GM12878 (cell line): Measurements from ENCODE around the gene ARCN1.

Source experiments
- EP300 ChIP-seq, 2 experiments: fragments of 150-350 bp in 1 of 2; IDR thresholded peaks; 2 replicates each; pipeline ENCODE4 v1.6.1; 2011 to 2012; ENCODE audit warnings: low read depth in 2 of 2, low read length in 2 of 2, borderline replicate concordance in 1 of 2, improper control_type of control experiment in 1 of 2, inconsistent platforms in 1 of 2; ENCODE audit not compliant: control insufficient read depth in 1 of 2
- KDM1A ChIP-seq: fragments of 200-600 bp; sonication (generic); IDR thresholded peaks from 2 replicates; pipeline ENCODE4 v1.6.1; 2016; ENCODE audit warnings: borderline replicate concordance
- POLR2AphosphoS5 ChIP-seq: IDR thresholded peaks from 2 replicates; pipeline ENCODE4 v1.6.1; 2011; ENCODE audit warnings: mild to moderate bottlenecking, low read length, inconsistent platforms
- SIN3A ChIP-seq: IDR thresholded peaks from 2 replicates; pipeline ENCODE4 v1.6.1; 2012; ENCODE audit warnings: low read depth, low read length, improper control_type of control experiment
- SRF ChIP-seq, 2 experiments: IDR thresholded peaks; 2 replicates each; pipeline ENCODE4 v1.6.1; 2011; ENCODE audit warnings: low read depth in 2 of 2, low read length in 2 of 2, mild to moderate bottlenecking in 1 of 2, moderate library complexity in 1 of 2
- TAF1 ChIP-seq: IDR thresholded peaks from 2 replicates; pipeline ENCODE4 v1.6.1; 2011; ENCODE audit warnings: mild to moderate bottlenecking, low read depth, low read length, borderline replicate concordance
- TF ChIP-seq, protein P1 (sequence below), 3 experiments: IDR thresholded peaks in 2 of 3; conservative IDR thresholded peaks in 1 of 3; 2 replicates each; pipeline ENCODE4 v1.5.1; 2011; ENCODE audit warnings: low read depth in 3 of 3, low read length in 3 of 3, mild to moderate bottlenecking in 3 of 3, control low read depth in 2 of 3, moderate library complexity in 2 of 3, inconsistent platforms in 1 of 3, mixed read lengths in 1 of 3; ENCODE audit not compliant: control insufficient read depth in 2 of 3, insufficient read depth in 1 of 3; ENCODE audit errors: extremely low read depth in 1 of 3

DNA sequence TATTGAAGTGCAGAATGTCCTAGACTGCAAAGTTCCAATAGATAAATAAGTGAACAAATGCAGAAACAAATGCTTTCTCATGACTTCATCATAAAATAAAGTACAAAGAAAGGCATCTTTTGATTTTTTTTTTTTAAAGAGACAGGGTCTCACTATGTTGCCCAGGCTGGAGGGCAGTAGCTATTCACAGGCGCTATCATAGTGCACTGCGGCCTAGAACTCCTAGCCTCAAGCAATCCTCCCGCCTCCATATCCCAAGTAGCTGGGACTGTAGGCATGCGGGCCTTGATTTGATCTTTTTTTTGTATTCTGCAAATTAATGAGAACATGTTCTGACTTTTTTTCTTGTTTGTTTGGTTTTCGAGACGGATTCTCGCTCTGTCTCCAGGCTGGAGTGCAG, 2.4 kb downstream of the ARCN1 start:
- TF ChIP-seq SRF (IDR thresholded peaks at IDR 0.05; ENCODE audit: low read depth in 2 of 2, low read length in 2 of 2) (no peak), EP300 (IDR thresholded peaks at IDR 0.05; ENCODE audit: borderline replicate concordance in 1 of 2, control insufficient read depth in 1 of 2, low read depth in 2 of 2, low read length in 2 of 2) (no peak), POLR2AphosphoS5 (no peak; the same call in 1 of the 2 replicates), KDM1A (no peak), SIN3A (no peak), TAF1 (no peak)
- TF ChIP-seq, protein P1, sequence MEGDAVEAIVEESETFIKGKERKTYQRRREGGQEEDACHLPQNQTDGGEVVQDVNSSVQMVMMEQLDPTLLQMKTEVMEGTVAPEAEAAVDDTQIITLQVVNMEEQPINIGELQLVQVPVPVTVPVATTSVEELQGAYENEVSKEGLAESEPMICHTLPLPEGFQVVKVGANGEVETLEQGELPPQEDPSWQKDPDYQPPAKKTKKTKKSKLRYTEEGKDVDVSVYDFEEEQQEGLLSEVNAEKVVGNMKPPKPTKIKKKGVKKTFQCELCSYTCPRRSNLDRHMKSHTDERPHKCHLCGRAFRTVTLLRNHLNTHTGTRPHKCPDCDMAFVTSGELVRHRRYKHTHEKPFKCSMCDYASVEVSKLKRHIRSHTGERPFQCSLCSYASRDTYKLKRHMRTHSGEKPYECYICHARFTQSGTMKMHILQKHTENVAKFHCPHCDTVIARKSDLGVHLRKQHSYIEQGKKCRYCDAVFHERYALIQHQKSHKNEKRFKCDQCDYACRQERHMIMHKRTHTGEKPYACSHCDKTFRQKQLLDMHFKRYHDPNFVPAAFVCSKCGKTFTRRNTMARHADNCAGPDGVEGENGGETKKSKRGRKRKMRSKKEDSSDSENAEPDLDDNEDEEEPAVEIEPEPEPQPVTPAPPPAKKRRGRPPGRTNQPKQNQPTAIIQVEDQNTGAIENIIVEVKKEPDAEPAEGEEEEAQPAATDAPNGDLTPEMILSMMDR (IDR thresholded peaks at IDR 0.05 in 2 of 3, conservative IDR thresholded peaks at IDR 0.05 in 1 of 3; ENCODE audit: control insufficient read depth in 2 of 3, extremely low read depth in 1 of 3, insufficient read depth in 1 of 3, low read depth in 3 of 3, low read length in 3 of 3), result no peak
